GM19395 (cell line): ENCODE measurements around the gene SYTL1.

Source experiments
- ATAC-seq: cut with Tn5 transposase; IDR thresholded peaks from one replicate; pipeline ENCODE4 v1.9.1; 2021; ENCODE audit warnings: mild to moderate bottlenecking, moderate library complexity; ENCODE audit not compliant: unreplicated experiment

Gene SYTL1

DNA sequence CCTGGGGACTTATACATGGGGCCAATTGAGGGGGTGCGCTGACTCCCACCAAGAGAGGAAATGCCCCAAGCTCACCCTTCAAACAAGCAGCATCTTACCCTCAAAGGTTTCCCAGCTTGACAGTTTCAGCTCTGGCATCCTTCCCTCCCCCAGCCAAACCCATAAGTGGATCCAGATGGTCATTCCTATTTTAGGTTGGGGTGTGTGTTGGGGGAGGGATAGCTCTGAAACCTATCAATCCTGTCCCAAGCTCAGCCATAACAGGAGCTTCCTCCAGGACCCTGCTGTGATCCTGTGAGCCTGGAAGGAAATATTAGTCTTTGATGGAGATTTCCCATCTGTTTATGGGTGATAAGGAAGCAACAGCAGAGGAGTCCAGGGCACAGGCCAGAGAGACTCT, 23.2 kb upstream of the SYTL1 start:
- ATAC-seq = no peak

DNA sequence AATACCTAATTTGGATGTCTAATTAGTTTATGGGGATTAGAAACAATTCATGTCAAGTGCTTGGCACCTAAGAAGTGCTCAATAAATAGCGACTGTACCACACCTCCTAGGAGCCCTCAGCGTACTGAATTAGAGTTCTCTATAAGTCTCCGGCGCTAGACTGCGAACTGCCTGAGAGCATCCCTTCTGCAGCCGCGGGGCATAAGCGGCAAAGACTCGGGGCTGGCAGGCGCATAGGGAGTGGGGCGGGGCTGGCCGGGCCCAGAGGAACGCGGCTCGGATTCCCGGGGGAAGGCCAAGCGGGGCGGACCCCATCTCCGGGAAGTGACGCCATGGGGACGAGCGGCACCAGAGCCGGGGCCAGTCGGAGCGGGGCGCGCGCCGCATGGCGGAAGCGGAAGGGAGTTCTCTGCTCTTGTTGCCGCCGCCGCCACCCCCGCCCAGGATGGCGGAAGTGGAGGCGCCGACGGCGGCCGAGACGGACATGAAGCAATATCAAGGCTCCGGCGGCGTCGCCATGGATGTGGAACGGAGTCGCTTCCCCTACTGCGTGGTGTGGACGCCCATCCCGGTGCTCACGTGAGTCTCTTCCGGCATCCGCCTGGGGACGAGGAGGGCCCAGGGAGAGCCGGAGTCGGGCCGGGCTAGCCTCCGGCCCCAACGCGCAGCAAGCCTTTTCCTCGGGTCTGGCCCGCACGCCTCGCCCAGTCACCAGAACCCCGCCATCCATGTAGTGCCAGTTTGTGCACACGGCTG, 19.8 kb upstream of the SYTL1 start, which contains the start of gene TMEM222:
TSS of gene TMEM222 (plus strand) at position 351 of the 756 bp plus-strand sequence. CDS start at position 386, 35 bp downstream.
- ATAC-seq = peak; percentile 91

DNA sequence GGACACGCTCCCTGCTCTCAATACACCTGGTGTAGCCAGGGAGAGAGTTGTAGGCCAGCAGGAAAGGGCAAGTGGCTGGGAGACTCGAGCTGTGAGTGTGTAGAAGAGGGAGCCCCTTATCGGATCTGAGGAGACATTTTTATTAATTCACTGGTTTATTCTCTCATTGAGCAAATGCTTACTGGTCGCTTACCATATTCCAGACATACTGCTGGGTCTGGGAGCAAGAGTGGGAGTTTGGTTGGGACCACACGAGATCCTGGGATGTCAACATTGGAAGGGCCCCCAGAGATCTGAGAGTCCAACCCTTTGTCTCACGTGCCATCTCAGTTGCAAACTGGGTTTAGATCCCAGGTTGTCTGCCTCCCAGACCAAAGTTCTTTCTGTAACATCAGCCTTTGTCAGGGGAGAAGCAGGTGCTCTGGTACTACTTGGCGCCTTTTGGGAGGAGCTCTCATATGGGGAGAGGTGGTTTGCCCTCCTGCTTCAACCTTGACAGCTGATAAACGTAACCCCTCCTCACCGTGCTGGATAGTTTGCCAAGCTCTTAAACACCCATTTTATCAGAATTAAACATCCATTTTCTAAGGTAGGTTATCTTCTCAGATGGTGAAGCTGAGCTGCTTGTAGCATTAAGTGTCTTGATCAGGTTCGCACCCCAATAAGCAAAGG, 19.1 kb upstream of the SYTL1 start:
- no peak for ATAC-seq

DNA sequence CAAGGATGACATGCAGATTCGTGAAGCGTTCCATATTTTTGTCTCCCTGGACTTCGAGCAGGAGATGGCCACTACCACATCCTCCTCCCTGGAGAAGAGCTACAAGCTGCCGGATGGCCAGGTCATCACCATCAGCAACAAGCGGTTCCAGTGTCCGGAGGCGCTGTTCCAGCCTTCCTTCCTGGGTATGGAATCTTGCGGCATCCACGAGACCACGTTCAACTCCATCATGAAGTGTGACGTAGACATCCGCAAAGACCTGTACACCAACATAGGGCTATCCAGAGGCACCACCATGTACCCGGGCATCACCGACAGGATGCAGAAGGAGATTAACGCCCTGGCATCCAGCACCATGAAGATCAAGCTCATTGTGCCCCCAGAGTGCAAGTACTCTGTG, 16.5 kb upstream of the SYTL1 start:
- no peak for ATAC-seq

DNA sequence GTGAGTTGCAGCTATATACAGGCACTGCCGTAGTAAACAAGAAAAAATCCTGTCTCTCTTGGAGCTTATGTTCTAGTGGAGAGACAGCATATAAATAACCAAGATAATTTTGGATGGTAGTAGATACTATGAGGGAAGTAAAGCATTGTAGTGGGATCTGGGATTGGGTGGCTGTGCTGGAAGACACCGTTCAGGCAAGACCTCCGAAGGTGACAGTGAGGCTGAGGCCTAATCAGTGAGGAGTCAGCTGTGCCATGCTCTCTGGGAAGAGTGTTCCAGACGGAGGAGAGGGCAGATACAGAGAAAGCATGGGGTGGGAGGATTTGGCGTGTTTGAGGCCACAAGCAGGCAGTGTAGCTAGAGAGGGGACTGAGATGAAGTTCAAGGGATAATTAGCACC, 13.9 kb upstream of the SYTL1 start:
- no peak for ATAC-seq

DNA sequence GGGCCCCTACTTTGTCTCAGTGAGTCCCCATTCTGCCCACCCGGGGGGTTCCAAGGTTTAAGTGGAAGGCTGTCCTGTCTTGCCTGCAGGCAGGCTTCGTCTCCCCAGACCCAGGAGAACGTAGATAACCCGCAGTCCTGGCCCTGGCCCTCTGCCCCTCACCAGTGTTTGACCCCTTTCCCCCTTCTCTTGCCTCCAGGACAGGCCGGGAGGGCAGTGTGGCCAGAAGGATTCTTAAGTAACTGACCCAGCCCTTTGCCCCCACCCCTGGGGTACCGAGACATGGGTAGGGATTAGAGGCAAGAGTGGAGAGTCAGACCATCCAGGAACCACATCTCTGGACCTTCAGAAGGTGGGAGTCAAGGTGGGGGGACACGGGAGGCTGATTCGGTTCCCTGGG, 11.0 kb upstream of the SYTL1 start:
- ATAC-seq = no peak

DNA sequence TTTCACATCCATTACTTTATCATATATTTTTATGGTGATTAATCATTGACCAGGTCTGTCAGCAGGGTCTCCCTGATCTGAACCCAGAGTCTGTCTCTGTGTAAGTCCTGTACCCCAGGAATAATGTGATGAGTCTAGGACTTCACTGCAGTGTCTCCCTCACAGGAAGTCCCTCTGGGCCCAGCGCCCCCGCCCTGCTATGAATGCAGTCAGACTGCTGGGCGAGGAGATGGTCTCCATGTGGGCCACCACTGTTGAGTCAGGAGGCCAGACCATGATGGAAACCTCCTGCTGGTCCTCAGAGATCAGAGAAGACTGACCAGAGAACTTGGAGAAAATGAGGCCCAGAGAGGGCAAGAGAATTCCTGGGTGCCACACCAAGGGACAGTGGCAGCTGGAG, 10.4 kb upstream of the SYTL1 start:
- ATAC-seq = no peak

- no peak for ATAC-seq
These were observed 9.9 kb upstream of the SYTL1 start for GRCh38 chr1:27331922-27332321.

DNA sequence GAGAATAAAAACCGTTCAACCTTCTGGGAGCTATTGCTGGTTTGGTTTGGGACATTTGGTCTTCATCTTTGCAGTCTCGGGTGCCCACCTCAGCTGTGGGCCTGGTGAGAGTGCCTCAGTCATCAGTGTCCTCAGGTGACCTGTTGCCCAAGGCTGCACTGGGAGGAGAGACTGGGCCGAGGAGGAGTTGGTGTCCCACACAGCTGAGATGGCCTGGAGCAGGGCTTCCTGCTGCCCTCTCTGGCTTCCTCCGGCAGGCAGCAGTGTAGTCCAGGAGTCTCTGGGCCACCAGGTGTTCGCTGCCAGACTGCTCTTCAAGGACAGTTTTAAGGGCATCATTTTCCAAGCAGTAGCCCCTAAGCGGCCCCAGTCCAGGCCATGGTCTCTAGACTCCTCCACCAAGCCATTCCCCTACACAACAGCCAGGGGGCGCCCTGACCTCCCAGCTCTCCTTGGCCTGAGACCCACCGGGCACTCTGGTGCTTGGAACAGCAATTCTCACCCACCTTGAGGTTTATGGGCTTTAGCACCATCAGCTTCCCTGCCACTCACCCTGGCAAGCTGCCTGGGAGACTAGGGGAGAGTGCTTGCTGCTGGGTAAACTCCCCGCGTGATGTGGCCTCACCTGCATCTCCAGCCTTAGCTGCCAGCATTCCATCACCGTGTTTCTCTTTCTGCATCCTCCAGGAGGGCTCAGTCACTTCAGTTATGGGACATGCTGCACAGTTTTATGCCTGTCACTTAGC, 9.1 kb upstream of the SYTL1 start:
- no peak for ATAC-seq

DNA sequence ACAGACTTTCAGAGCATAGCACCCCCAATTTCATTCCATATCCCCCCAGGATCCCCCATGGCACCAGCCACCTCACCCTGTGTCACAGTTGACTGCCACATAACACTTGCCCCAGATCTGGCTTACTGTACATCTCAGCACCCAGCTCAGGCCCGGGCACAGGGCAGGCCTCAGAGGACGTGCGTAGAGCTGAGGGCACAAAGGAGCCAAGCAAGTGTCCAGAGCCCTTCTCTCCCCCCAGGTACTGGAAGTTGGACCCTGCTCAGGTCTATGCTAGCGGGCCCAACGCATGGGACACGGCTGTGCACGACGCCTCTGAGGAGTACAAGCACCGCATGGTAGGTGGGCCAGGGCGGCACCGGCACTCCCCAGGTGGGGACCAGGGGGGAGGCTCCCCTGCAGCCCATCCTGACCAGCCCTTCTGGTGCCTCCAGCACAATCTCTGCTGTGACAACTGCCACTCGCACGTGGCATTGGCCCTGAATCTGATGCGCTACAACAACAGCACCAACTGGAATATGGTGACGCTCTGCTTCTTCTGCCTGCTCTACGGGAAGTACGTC, 8.0 kb upstream of the SYTL1 start:
- ATAC-seq = no peak

- ATAC-seq = no peak
These were observed 6.1 kb upstream of the SYTL1 start for GRCh38 chr1:27335506-27336422.

DNA sequence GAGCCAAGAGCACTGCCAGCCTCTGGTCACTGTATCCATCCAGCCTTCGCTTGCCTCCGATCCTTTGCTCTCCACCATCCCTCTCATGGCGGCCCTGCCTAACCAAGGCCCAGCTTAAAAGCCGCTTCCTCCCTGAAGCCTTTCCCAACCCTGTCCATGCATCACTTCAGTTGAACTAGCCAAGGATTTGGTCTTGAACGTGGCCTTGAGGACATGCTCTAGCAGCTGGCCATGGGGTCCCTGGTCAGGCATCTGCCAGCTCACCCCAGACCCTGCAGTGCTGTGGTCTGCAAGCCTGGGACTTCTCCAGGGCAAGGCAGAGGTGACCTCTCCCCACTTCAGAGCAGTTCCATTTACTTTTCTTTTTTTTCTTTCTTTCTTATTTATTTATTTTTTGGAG, 5.1 kb upstream of the SYTL1 start:
- no peak for ATAC-seq

GRCh38 chr1:27338751-27339150, 3.1 kb upstream of the SYTL1 start:
- no peak for ATAC-seq

- no peak for ATAC-seq
These were observed 2.6 kb upstream of the SYTL1 start for GRCh38 chr1:27339213-27339612.

- ATAC-seq = peak; percentile 16
These were observed 562 bp downstream of the SYTL1 start for GRCh38 chr1:27342391-27342777.

- no peak for ATAC-seq
These were observed 1.2 kb downstream of the SYTL1 start for GRCh38 chr1:27342778-27343638.

DNA sequence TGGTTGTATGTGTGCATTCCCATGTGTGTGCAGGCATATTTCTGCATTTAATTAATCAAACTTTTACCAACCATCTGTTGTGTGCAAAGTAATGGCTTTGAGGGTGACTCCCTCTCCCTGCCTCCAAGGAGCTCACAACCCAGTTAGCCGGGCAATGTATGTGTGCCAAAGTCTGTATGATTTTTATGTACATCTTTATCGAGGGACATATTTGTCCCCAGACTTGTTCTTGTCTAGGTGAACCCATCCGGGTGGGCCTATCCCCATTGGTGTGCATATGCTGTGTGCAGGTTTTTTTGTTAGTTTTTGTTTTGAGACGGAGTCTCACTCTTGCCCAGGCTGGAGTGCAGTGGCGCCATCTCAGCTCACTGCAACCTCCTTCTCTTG, 1.8 kb downstream of the SYTL1 start:
- no peak for ATAC-seq

DNA sequence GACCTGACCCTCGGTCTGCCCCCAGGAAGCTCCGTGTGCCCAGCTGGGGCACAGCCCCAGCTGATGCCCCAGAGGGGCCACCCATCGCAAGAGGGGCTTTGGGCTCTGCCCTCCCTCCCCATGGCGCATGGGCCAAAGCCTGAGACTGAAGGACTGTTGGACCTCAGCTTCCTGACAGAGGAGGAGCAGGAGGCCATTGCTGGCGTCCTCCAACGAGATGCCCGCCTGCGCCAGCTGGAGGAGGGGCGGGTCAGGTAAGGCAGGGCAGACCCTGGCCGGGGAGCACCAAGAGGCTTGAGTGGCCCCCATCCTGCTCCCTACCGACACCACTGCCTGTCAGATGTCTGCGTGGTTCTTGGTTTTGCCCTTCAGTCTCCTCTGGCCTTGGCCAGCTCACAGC, 3.5 kb downstream of the SYTL1 start:
- no peak for ATAC-seq

DNA sequence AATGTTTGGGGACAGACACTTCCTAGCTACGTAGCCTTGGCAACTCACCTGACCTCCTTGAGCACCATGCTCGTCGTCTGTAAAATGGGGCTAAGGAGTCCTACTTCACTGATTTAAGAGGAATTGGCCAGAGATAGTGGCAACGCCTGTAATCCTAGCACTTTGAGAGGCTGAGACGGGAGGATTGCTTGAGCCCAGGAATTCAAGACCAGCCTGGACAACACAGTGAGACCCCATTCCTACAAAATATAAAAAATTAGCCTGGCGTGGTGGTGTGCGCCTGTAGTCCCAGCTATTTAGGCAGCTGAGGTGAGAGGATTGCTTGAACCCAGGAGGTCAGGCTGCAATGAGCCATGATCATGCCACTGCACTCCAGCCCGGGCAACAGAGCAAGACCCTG, 4.5 kb downstream of the SYTL1 start:
- ATAC-seq = no peak
